ENCODE results near the gene ERN1. TPM values are rescaled to one million over a fixed set of nuclear protein-coding genes. Genes with fewer than 3 reads are reported as not detected.

The ERN1 gene
- total and polyA plus RNA-seq, 2 donors (not counting 3 experiments of a cell fraction or from before 2014, with no cell fraction given): 9.1 to 21.5 TPM

DNA sequence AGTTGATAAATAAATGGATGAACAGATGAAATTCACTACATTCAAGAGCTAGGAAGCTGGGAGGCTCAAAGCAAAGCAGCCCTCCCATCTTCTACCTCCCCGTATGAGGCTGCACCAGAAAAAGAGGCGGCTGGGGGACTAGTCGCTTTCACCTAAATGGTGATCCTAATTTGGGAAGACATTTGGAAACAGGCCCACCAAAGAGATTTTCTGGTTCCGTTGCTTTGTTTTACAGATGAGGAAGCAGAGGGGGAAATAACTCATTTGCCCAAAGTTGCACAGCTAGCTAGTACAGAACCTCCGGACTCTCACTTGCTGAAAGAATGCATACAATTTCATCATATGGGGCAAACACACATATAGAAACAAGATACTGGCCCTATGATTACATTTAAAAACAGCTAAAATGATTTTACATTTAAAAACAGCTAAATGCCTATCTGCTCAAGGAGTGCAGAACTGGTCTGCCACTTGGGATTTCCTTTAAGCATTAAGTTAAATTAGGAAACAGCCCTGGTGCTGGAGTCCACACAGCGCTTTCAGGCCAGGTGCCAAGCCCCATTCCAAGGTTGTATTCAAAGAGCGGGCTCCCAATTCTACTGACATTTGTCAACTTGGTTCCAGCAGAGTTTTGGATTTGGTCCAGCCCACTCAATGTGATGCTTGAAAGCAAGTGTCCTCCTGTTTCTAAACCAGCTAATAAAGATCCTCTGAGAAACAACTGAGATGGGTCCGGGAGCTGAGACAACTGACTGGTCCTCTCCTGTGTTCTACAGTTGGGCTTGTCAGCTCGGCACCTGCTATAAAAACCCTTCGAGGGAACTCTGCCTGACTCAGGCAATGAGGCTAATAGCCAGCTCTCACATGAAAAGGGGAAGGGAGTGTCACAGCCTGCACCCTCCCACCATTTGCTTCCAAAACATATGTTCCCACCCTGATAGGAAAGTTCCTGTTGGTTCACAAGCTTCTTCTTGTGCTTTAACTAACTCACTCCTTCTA lies 11.7 kb downstream of the ERN1 start:
- Histone ChIP-seq H3K79me2 (ENCODE audit: control insufficient read depth, insufficient read depth, low read length) (peaks cover 3% of the 10 kb centered on the region), H2AFZ (ENCODE audit: low read depth, low read length) (no peak overlapping the region), H3K4me3 (replicated peaks in 1 of 3; ENCODE audit: insufficient read depth in 1 of 3, low read depth in 1 of 3, low read length in 3 of 3) (no peak overlapping the region), H3K27me3 (ENCODE audit: control insufficient read depth in 2 of 2, insufficient read depth in 2 of 2, low read length in 2 of 2) (no peaks in the 10 kb centered on the region), H3K4me2 (ENCODE audit: insufficient read depth, low read length) (no peak overlapping the region), H3K9me3 (replicated peaks; ENCODE audit: control insufficient read depth, insufficient read depth, low read length) (no peaks in the 10 kb centered on the region), H3K9me1 (replicated peaks; ENCODE audit: control insufficient read depth, extremely low read depth, insufficient read depth, low read length) (no peaks in the 10 kb centered on the region), H3K4me1 (ENCODE audit: control insufficient read depth, extremely low read depth, insufficient read depth, low read length) (no peaks in the 10 kb centered on the region), H4K20me1 (replicated peaks; ENCODE audit: control insufficient read depth, extremely low read depth, insufficient read depth, low read length) (no peaks in the 10 kb centered on the region), H3K27ac (ENCODE audit: insufficient read depth, low read depth, low read length) (no peak overlapping the region), H3K36me3 (ENCODE audit: control insufficient read depth in 2 of 2, extremely low read depth in 1 of 2, insufficient read depth in 2 of 2, low read length in 2 of 2) (no peaks in the 10 kb centered on the region), H3K9ac (replicated peaks; ENCODE audit: extremely low read depth, insufficient read depth, low read length) (no peak overlapping the region)
- CTCF ChIA-PET: interaction anchor here (0.7 to 1.5 kb wide), 6 partner anchors 11 to 89 kb away, joined by 3 to 7 read pairs (median 4); no protein-coding TSS in a partner anchor
- intact Hi-C loops (cut with micrococcal nuclease) (no loop called here), dilution Hi-C loops (cut with MboI; ENCODE audit: extremely low pct_ligation_motif_present, low sequenced_read_pairs) (no loop called here)
- TF ChIP-seq FOS (IDR thresholded peaks at IDR 0.05; ENCODE audit: borderline replicate concordance, insufficient read depth, low read length) (no peak), MYC (IDR thresholded peaks at IDR 0.05; ENCODE audit: low read depth, low read length) (no peak), EZH2 (IDR thresholded peaks at IDR 0.05; ENCODE audit: borderline replicate concordance, low read depth, low read length, severe bottlenecking) (no peak), GATA2 (IDR thresholded peaks at IDR 0.05; ENCODE audit: insufficient read depth, insufficient read length, low read depth, low read length) (no peak), CTCF (IDR thresholded peaks at IDR 0.05; ENCODE audit: extremely low read depth in 1 of 2, insufficient read depth in 1 of 2, low read depth in 1 of 2, low read length in 2 of 2) (no peak)
- TF ChIP-seq, protein P1, sequence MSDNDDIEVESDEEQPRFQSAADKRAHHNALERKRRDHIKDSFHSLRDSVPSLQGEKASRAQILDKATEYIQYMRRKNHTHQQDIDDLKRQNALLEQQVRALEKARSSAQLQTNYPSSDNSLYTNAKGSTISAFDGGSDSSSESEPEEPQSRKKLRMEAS (IDR thresholded peaks at IDR 0.05; ENCODE audit: insufficient read depth, insufficient read length): no peak
- DNase-seq (ENCODE audit: low read depth, low spot score) (peak; percentile 22), FAIRE-seq (no peak)
- POLR2A ChIA-PET: no interaction called here
- BruUV-seq (replicated peaks): no TSS peak
